Urinary bladder (tissue), 4 donors: Measurements from ENCODE around the gene AMFR. TPM values are rescaled to one million over a fixed set of nuclear protein-coding genes. Genes with fewer than 3 reads are reported as not detected.

ENCODE experiments used
- DNase-seq: peaks from one replicate; pipeline ENCODE4 v3.0.0-alpha.2; 2015; ENCODE audit errors: extremely low spot score
- H3K27ac ChIP-seq: one replicate; pipeline ENCODE4 v1.5.1; 2013; ENCODE audit warnings: low read depth, mild to moderate bottlenecking, moderate library complexity
- H3K36me3 ChIP-seq: one replicate; pipeline ENCODE4 v1.6.1; 2013; ENCODE audit warnings: mild to moderate bottlenecking, moderate library complexity; ENCODE audit not compliant: insufficient read depth
- H3K4me1 ChIP-seq: one replicate; pipeline ENCODE4 v1.6.1; 2013; ENCODE audit warnings: mild to moderate bottlenecking, moderate library complexity; ENCODE audit not compliant: insufficient read depth
- H3K4me3 ChIP-seq: one replicate; pipeline ENCODE4 v1.5.1; 2013; ENCODE audit warnings: low read depth, low read length
- WGBS: extraction: QIAGEN DNeasy Blood & Tissue Kit; methylation state at CpG from one replicate; pipeline ENCODE4 v1.1.7; 2013; 5-methylcytosine and 5-hydroxymethylcytosine counted together
- polyA plus RNA-seq: library from polyadenylated mRNA; stranded (reverse); fragments of 200-250 nt; gene quantifications from one replicate; pipeline ENCODE4 v1.2.3, GENCODE V29; 2013
- total RNA-seq: library from RNA; depleted of rRNA; stranded (reverse); fragments of >200 nt; gene quantifications from one replicate; pipeline ENCODE4 v1.2.3, GENCODE V29; 2014
- donor health status: healthy with polysubstance abuse.
- donor health status: healthy.

The AMFR gene
- total and polyA plus RNA-seq, 2 donors = 82.6 to 120 TPM

GRCh38 chr16:56360117-56361008 is 65.0 kb downstream of the AMFR start:
- no peak overlapping the region for H3K27ac ChIP-seq
- 92% methylated on average over 15 of the region's 15 CpGs for WGBS
- DNase-seq = no peak
- no peak overlapping the region for H3K4me3 ChIP-seq
- no peaks in the 10 kb centered on the region for H3K4me1 ChIP-seq
- peaks cover 5% of the 10 kb centered on the region for H3K36me3 ChIP-seq

GRCh38 chr16:56357765-56358322 is 67.5 kb downstream of the AMFR start:
- DNase-seq = no peak
- no peaks in the 10 kb centered on the region for H3K36me3 ChIP-seq
- WGBS = 86% methylated on average over 13 of the region's 13 CpGs
- H3K27ac ChIP-seq = no peak overlapping the region
- no peaks in the 10 kb centered on the region for H3K4me1 ChIP-seq
- no peak overlapping the region for H3K4me3 ChIP-seq

GRCh38 chr16:56357241-56357764 is 68.0 kb downstream of the AMFR start:
- 41% methylated on average over 13 of the region's 13 CpGs for WGBS
- Histone ChIP-seq H3K27ac (no peak overlapping the region), H3K36me3 (no peaks in the 10 kb centered on the region), H3K4me1 (no peaks in the 10 kb centered on the region), H3K4me3 (peak overlapping the region; percentile 50)
- no peak for DNase-seq

GRCh38 chr16:56356276-56357240 is 68.8 kb downstream of the AMFR start:
- Histone ChIP-seq H3K36me3 (no peaks in the 10 kb centered on the region), H3K4me3 (peak overlapping the region; percentile 50), H3K27ac (no peak overlapping the region), H3K4me1 (no peaks in the 10 kb centered on the region)
- peak; percentile 51 for DNase-seq
- WGBS = 2% methylated on average over 33 of the region's 33 CpGs

GRCh38 chr16:56355786-56356275 is 69.5 kb downstream of the AMFR start:
- no peak for DNase-seq
- 71% methylated on average over 14 of the region's 14 CpGs for WGBS
- no peak overlapping the region for H3K27ac ChIP-seq

GRCh38 chr16:56355221-56355620 is 70.1 kb downstream of the AMFR start:
- Histone ChIP-seq H3K4me1 (no peaks in the 10 kb centered on the region), H3K36me3 (no peaks in the 10 kb centered on the region), H3K4me3 (no peak overlapping the region), H3K27ac (no peak overlapping the region)
- no peak for DNase-seq
- WGBS = 95% methylated on average over 9 of the region's 9 CpGs

More at GRCh38 chr16:56355786-56356275, 69.5 kb downstream of the AMFR start:
- no peaks in the 10 kb centered on the region for H3K36me3 ChIP-seq
- H3K4me1 ChIP-seq = no peaks in the 10 kb centered on the region
- no peak overlapping the region for H3K4me3 ChIP-seq

- no peak overlapping the region for H3K27ac ChIP-seq
- no peak overlapping the region for H3K4me3 ChIP-seq
- H3K36me3 ChIP-seq = no peaks in the 10 kb centered on the region
- H3K4me1 ChIP-seq = no peaks in the 10 kb centered on the region
- 95% methylated on average over 17 of the region's 17 CpGs for WGBS
- DNase-seq = no peak
These were observed 70.6 kb downstream of the AMFR start for GRCh38 chr16:56354746-56355145.

- no peak for DNase-seq
- H3K4me1 ChIP-seq = no peaks in the 10 kb centered on the region
- H3K4me3 ChIP-seq = no peak overlapping the region
- no peaks in the 10 kb centered on the region for H3K36me3 ChIP-seq
- WGBS = 95% methylated on average over 7 of the region's 7 CpGs
- no peak overlapping the region for H3K27ac ChIP-seq
These were observed 71.3 kb downstream of the AMFR start for GRCh38 chr16:56354016-56354415.

- 85% methylated on average over 15 of the region's 15 CpGs for WGBS
- Histone ChIP-seq H3K27ac (no peak overlapping the region), H3K4me3 (no peak overlapping the region), H3K36me3 (no peaks in the 10 kb centered on the region), H3K4me1 (no peaks in the 10 kb centered on the region)
- DNase-seq = no peak
These were observed 72.1 kb downstream of the AMFR start for GRCh38 chr16:56353054-56353921.

GRCh38 chr16:56352351-56353053 is 72.8 kb downstream of the AMFR start:
- H3K27ac ChIP-seq = no peak overlapping the region
- 83% methylated on average over 7 of the region's 7 CpGs for WGBS
- H3K36me3 ChIP-seq = no peaks in the 10 kb centered on the region
- H3K4me3 ChIP-seq = no peak overlapping the region
- H3K4me1 ChIP-seq = no peaks in the 10 kb centered on the region
- DNase-seq = no peak

- no peak overlapping the region for H3K27ac ChIP-seq
- no peak for DNase-seq
- H3K4me3 ChIP-seq = no peak overlapping the region
- H3K36me3 ChIP-seq = no peaks in the 10 kb centered on the region
- H3K4me1 ChIP-seq = no peaks in the 10 kb centered on the region
- WGBS = 91% methylated on average over 6 of the region's 6 CpGs
These were observed 73.9 kb downstream of the AMFR start for GRCh38 chr16:56351481-56351880.
